ENCODE measurements around the gene DKC1. TPM values are rescaled to one million over a fixed set of nuclear protein-coding genes. Genes with fewer than 3 reads are reported as not detected.

DKC1 gene
- total RNA-seq, 1 donor from 2014 or later, result 91.1 TPM

GRCh38 chrX:154780968-154781367 lies 18.3 kb downstream of the DKC1 start:
- TF ChIP-seq CTCF (IDR thresholded peaks at IDR 0.05; ENCODE audit: insufficient read depth, low read length, severe bottlenecking), result no peak
- no peak for FAIRE-seq

GRCh38 chrX:154784149-154784995 lies 21.7 kb downstream of the DKC1 start:
- no peak for TF ChIP-seq CTCF (IDR thresholded peaks at IDR 0.05; ENCODE audit: insufficient read depth, low read length, severe bottlenecking)
- no peak for FAIRE-seq
- H3K36me3 ChIP-seq (ENCODE audit: control insufficient read depth, insufficient read depth, low read length), result no peaks in the 10 kb centered on the region
- no peaks in the 10 kb centered on the region for H3K27me3 ChIP-seq (ENCODE audit: control insufficient read depth, insufficient read depth, low read length)
- no peak overlapping the region for H3K4me3 ChIP-seq (ENCODE audit: low read depth, low read length)
- DNase-seq (ENCODE audit: low read depth), result no peak

More at GRCh38 chrX:154780968-154781367, 18.3 kb downstream of the DKC1 start:
- no peaks in the 10 kb centered on the region for H3K27me3 ChIP-seq (ENCODE audit: control insufficient read depth, insufficient read depth, low read length)
- no peak overlapping the region for H3K4me3 ChIP-seq (ENCODE audit: low read depth, low read length)
- DNase-seq (ENCODE audit: low read depth), result no peak
- peaks cover 3% of the 10 kb centered on the region for H3K36me3 ChIP-seq (ENCODE audit: control insufficient read depth, insufficient read depth, low read length)

- DNase-seq (ENCODE audit: low read depth), result no peak
- Histone ChIP-seq H3K4me3 (ENCODE audit: low read depth, low read length) (no peak overlapping the region), H3K36me3 (ENCODE audit: control insufficient read depth, insufficient read depth, low read length) (no peaks in the 10 kb centered on the region), H3K27me3 (ENCODE audit: control insufficient read depth, insufficient read depth, low read length) (no peaks in the 10 kb centered on the region)
- FAIRE-seq, result no peak
- TF ChIP-seq CTCF (IDR thresholded peaks at IDR 0.05; ENCODE audit: insufficient read depth, low read length, severe bottlenecking), result no peak
Measured at GRCh38 chrX:154785716-154786115, 23.1 kb downstream of the DKC1 start.

- no peaks in the 10 kb centered on the region for H3K36me3 ChIP-seq (ENCODE audit: control insufficient read depth, insufficient read depth, low read length)
- no peak overlapping the region for H3K4me3 ChIP-seq (ENCODE audit: low read depth, low read length)
- no peak for DNase-seq (ENCODE audit: low read depth)
- no peak for FAIRE-seq
- H3K27me3 ChIP-seq (ENCODE audit: control insufficient read depth, insufficient read depth, low read length), result no peaks in the 10 kb centered on the region
- TF ChIP-seq CTCF (IDR thresholded peaks at IDR 0.05; ENCODE audit: insufficient read depth, low read length, severe bottlenecking), result no peak
Measured at GRCh38 chrX:154791467-154791866, 28.8 kb downstream of the DKC1 start.

- FAIRE-seq, result no peak
Measured at GRCh38 chrX:154791939-154792338, 29.3 kb downstream of the DKC1 start.

More at GRCh38 chrX:154791939-154792338, 29.3 kb downstream of the DKC1 start:
- TF ChIP-seq CTCF (IDR thresholded peaks at IDR 0.05; ENCODE audit: insufficient read depth, low read length, severe bottlenecking), result no peak
- no peaks in the 10 kb centered on the region for H3K27me3 ChIP-seq (ENCODE audit: control insufficient read depth, insufficient read depth, low read length)
- no peak for DNase-seq (ENCODE audit: low read depth)
- H3K36me3 ChIP-seq (ENCODE audit: control insufficient read depth, insufficient read depth, low read length), result no peaks in the 10 kb centered on the region
- H3K4me3 ChIP-seq (ENCODE audit: low read depth, low read length), result no peak overlapping the region
